Measurements from ENCODE around the gene ALLC.

Gene ALLC

DNA sequence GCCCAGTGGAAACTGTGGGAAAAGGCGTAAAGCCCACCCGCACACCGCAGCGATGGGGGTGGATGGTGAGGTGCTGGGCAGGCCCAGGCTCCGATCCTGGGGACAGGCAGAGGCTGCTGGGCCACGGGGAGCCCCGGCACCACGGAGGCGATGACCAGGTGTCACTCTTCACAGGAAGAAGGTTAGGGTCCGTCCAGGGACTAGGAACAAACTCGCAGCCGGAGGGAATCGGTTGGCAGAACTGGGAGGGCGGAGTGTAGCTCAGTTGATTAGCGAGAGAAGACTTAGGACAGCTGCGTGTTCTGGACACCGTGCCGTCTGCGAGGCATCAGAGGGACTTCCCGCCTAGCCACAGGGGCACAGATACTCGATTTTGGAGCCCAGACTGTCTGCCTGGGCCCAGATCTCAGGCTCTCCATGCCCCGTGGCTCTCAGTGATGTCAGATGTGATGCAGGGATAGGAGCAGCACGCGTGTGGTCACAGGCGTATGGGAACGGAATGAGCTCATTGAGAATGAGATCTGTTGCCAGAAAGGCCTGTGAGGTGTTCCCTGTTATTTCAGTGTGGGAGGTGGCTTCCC is 16.1 kb upstream of the ALLC start:
- DNase-seq = no peak

- no peak for DNase-seq
These were observed 15.3 kb upstream of the ALLC start for GRCh38 chr2:3642521-3643215.

- DNase-seq = no peak
These were observed 14.4 kb upstream of the ALLC start for GRCh38 chr2:3643371-3644245.

GRCh38 chr2:3644246-3644525 is 13.8 kb upstream of the ALLC start:
- no peak for DNase-seq

DNA sequence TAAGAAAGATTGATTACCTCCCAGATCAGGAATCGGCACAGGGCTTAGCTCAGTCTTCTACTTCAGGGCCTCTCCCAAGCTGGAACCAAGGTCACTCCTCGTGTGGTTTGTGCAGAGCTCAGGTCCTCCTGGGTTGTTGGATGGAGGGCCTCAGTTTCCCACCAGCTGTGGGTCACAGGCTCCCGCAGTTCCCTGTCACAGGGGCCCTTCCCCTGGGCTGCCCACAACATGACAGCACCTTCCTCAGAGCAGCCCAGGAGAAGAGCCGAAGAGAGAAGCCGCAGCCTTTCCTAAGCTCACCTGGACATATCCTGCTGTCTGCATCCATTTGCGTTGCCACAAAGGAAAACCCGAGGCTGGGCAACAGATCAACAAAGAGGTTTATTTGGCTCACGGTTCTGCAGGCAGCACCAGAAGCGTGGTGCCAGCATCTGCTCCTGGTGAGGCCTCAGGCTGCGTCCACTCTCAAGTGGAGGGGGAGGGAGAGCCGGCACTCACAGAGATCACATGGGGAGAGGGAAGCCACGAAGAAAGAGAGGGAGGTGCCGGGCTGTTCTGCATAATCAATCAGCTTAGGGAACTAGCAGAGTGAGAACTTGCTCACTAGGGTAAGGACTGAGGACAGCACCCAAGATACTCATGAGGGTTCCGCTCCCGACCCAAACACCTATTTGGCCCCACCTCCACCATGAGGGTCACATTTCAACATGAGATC is 13.0 kb upstream of the ALLC start:
- no peak for DNase-seq

DNA sequence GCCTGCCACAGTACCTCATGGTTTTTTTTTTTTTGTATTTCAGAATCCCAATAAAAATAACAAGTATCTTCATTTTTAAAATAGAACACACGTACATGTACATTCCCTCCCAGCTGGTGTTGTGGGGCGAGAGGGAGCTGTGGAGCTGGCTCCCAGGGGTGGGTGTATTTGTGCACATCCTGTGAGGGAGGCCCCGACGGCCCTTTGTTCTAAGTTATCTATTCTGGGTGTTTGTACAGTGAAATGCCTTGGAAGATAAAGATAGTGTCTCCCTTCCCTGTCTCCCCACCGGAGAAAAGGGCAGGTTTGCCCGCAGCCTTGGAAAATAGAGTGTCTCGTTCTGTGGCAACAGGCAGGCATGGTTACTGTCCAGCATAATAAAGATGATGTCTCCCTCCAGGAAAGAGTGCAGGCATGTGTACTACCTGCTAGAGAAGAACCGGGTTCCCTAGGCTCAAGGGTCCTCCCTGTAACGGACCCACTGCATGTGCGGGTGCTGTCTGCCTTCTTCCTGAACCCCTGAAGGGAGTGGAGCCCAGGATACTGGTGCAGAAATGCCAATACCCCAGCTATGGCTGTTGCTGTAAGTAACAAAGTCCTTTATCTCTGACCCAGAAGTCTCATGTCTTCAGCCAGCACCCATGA is 12.1 kb upstream of the ALLC start:
- no peak for DNase-seq

DNA sequence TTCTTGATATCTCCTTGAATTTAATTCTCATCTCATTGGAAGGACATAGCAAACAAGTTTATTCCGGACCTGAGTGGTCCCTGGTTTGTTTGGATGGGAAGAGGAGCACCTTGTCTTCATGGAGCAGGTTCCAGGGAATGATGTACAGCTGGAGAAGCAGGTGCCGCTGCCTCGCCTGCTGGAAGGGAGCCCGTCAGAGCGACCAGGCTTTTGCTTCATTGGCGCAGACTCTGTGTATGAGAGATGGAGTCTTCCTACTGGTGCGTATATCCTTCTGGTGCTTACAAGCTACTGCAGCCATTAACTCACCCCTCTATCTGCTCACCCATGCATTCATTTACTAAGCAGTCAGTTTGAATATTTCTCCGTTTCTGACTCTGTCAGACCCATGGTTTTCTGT is 11.6 kb upstream of the ALLC start:
- no peak for DNase-seq

- no peak for DNase-seq
These were observed 10.8 kb upstream of the ALLC start for GRCh38 chr2:3647246-3647645.

DNA sequence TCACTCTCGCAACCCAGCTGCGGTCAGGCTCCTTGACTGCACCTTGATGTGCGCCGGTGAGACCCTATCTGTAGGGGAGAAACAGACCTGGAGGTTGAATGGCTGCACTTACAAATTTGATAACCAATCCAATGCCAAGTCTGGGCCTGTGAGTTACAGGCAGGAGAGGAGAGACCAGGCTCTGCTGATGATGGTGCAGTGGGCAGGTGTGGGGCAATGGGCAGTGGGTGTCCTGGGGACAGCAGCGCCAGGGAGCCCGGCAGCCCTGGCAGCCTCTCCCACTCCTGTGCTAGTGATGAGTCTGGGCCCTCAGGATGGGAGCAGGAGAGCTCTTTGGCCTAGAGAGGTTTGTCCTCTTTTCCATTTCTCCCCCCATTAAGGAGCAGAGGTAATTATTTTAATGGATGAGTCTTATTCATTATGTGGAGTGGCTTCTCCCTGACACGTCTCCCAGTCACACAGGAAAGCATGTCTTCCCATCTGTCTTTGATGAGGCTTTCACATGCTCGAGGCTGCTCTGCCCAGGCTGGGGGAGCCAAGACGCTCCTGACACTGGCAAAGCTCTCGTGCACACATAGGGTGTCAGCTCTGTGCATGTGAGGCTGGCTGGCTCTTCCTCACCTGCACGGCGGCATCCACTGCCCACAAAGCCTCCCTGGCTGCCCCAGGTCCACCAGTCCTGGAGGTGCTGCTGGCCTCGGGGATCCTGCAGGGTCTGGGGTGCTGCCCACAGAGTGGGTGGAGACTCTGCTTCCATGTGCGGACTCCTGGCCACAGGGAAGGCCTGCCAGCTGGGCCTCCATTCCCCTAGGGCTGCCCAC is 10.0 kb upstream of the ALLC start:
- no peak for DNase-seq

DNA sequence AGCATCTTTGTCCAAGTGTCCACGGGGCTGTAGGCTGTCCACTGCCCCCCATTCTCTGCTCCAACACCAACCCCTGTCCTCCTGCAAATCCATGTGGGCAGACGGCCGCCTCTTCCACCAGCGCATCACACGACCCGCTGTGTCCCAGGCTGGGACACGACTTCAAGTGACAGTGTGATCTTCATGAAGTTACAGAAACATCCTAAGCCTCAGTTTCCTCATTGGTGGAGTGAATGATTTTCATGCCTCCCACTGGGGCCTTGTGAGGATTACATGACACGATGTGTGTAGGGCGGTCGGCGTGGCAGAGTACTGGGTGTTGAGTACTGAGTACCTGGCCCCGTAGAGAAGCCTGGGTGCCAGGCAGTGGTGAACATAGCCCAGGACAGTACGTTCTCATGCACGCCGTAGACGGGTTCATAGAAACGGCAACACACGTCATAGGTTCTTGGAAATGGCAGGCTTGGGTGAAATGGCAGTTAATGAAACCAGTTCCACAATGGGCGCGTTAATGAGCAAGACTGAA is 9.3 kb upstream of the ALLC start:
- DNase-seq = no peak

- no peak for DNase-seq
These were observed 8.4 kb upstream of the ALLC start for GRCh38 chr2:3649581-3649980.

GRCh38 chr2:3650140-3650920 is 7.7 kb upstream of the ALLC start:
- DNase-seq = no peak

GRCh38 chr2:3651691-3652648 is 6.0 kb upstream of the ALLC start:
- peak; percentile 37 for DNase-seq

DNA sequence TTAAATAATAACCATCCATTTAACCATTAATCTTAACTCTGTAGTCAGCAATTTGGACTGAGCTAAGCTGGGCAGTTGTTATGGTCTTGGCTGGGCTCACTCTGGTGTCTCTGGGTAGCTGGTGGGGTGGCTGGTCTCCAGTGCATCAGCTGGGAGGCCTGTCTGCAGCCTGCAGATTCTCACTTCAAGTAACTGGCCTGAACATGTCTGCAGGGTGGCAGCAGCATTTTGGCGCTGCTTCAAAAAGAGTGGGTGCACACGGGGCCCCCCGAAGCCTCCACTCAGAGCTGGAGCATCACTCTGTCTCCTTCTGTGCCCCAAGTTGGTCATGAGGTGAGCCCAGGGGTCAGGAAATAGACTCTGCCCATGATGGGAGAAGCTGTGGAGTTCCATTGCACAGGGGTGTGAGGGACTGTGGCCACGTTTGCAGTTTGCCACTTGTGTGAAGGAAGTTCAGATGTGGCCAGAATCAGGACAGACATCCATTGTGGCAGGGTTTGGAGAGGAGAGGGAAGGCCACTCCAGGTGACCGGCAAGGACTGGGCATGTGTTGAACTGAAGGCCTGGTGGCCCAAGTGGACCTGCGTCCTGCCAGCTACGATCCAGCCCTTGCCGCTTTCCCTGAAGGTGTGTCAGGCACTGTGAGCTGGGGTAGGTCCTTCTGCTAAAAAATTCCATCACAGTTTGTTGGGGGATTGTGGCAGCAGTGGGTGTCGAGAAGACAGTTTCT is 4.9 kb upstream of the ALLC start:
- DNase-seq = no peak

GRCh38 chr2:3654011-3654410 is 4.0 kb upstream of the ALLC start:
- DNase-seq = no peak

DNA sequence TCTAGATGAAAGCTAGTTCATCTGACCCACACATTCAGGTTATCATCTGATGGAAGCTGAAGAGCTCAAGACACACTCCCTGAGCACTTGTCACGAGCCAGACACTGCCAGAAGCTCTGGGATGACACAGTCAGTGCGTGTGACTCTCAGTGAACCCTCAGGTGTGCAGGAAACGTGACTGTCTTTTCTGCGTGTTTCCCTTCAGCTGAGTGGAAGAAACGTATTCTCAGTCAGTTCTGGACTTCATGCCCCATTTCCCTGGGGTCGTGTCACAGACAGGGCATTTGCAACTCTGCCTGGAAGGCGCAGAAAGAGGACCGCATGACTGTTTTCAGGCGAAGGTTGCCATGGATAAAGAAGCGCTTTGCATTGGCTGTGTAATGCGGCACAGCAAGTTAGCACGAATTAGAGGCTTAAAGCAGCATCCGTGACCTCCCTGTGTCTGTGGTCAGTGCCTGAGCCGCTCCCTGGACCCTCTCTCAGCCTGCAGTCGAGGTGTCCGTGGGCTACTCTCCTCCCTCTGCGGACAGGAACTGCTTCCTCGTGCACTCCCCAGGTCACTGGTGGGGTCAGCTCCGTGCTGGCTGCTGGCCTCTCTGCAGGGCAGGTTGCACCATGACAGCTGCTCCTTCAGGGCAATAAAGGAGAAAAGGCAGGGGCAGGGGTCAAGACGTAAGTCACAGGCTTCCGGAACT is 3.3 kb upstream of the ALLC start:
- DNase-seq = no peak

GRCh38 chr2:3655871-3656761 is 1.9 kb upstream of the ALLC start:
- no peak for DNase-seq
